ENCODE data around the gene CTU1.

Gene CTU1

DNA sequence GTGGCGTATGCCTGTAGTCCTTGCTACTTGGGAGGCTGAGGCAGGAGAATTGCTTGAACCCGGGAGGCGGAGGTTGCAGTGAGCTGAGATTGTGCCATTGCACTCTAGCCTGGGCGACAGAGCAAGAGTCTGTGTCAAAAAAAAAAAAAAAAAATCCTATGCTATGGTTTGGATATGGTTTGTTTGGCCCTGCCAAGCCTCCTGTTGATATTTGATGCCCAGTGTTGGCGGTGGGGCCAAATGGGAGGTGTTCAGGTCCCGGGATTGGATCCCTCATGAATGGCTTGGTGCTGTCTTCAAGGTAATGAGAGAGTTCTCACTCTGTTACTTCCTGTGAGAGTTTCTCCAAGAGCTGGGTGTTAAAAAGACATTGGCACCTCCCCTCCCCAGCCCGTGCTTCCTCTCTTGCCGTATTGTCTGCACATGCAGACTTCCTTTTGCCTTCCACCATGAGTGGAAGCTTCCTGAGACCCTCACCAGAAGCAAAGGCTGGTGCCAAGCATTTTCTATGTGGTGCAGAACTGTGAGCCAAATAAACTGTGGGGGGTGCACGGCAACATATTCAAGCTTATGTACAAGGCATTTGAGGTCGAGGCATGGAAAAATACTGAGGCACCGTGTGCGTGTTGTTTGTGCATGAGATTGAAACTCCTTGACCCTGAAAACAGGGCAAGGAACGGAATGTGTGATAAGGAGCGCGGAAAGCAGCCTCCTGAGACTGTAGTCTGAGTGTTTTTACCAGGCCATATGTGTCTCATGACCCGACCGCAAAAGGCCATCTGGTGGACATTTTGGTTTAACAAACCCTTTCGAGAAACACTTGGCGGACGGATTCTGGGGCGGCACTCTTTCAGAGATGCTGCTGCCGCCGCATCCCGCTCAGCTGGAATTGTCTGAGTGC, 23.8 kb upstream of the CTU1 start:
- no peak for DNase-seq

GRCh38 chr19:51129716-51130115, 21.5 kb upstream of the CTU1 start:
- no peak for DNase-seq

GRCh38 chr19:51128227-51128626, 20.0 kb upstream of the CTU1 start:
- DNase-seq: no peak

- DNase-seq: no peak
Observed at GRCh38 chr19:51127755-51128154, 19.5 kb upstream of the CTU1 start.

GRCh38 chr19:51127032-51127431, 18.8 kb upstream of the CTU1 start:
- no peak for DNase-seq

- DNase-seq: no peak
Observed at GRCh38 chr19:51125421-51126075, 17.3 kb upstream of the CTU1 start.

DNA sequence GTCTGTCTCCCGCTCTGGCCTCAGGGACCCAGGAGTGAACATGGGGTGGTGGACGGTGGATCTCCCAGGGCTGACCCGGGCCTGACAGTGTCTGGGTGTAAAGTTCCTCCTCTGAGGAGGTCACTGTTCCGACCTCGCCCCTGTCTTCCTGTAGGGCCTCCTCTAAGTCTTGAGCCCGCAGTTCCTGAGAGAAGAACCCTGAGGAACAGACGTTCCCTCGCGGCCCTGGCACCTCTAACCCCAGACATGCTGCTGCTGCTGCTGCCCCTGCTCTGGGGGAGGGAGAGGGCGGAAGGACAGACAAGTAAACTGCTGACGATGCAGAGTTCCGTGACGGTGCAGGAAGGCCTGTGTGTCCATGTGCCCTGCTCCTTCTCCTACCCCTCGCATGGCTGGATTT, 16.5 kb upstream of the CTU1 start, which contains the start of gene SIGLEC9:
TSS of gene SIGLEC9 (plus strand) at position 178 of the 400 bp plus-strand sequence. CDS start at position 247, 69 bp downstream.
- DNase-seq: no peak

- no peak for DNase-seq
Observed at GRCh38 chr19:51124216-51124615, 16.0 kb upstream of the CTU1 start.

DNA sequence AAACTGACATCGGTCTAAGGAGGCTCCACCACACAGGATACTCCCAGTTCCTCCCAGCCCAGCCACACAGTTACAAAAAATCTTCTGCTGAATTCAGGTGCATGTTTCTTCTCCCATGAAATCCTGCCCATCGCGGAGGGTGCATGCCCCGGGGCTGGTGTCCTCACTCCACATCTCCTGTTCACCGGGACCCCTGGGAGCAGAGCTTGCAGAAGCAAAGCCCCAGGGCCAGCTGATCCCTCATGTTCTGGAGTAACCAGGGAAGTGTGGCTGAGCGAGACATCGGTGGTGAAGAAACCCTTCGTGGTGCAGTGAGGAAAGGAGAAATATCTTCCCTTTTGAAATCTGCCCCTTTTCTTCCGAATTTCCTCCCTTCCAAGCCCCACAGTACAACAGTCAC, 15.6 kb upstream of the CTU1 start:
- DNase-seq: no peak

DNA sequence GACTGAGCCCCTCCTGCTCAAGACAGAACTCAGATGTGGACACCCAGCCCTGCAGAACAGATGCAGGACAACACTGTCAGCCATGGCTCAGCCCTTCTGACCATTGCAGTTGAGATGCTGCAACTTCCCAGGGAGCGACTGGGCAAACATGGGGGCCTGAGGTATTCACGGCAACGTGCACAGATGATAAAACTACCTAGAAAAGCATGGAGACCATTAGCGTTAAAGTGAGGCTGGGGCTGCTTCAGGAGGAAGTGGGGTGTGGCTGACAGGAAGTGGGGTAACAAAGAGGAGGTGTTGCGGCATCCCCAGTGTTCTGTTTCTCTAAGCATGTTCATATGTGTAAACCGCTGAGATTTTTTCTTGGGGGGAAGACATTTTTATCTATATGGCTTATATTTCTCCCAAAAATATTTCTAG, 15.2 kb upstream of the CTU1 start:
- no peak for DNase-seq

GRCh38 chr19:51122112-51122981, 14.1 kb upstream of the CTU1 start:
- no peak for DNase-seq

- no peak for DNase-seq
Observed at GRCh38 chr19:51121257-51121656, 13.0 kb upstream of the CTU1 start.

DNA sequence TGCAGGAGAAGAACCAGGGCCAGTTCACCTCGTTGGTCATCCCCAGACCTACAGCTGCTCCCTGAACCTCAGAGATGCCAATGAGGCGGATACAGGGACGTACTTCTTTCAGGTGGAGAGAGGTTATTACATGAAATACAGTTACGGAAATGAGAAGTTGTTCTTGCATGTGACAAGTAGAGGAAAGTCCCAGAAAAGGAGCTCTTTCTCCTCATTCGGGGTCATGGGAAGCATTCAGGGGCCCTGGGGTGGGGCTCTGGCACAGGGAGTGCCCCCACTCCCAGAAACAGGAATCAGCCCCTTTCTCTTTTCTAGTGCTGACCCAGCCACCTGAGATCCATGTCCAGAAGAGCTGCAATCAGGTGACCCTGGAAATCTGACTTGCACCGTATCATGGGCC, 12.0 kb upstream of the CTU1 start:
- DNase-seq: no peak

DNA sequence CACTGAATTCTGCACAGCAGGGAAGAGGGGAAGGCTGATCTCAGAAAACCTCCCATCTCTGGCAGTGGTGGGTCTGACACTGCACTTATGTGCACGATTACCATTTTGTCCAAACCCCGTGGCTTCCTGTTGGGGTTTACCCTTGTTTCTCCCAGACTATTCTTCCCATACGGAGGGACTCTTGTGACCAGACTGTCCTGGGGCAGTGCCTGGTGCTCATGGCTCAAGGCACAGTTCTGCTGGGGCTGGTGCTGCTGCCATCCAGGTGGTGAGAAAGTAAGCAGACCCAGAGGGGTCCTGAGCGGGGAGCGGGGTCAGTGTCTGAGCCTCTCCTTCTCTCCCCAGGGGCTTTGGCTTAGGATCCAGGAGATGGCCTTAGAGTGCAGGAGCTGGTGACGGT, 11.4 kb upstream of the CTU1 start:
- no peak for DNase-seq

- no peak for DNase-seq
Observed at GRCh38 chr19:51119101-51119500, 10.9 kb upstream of the CTU1 start.

DNA sequence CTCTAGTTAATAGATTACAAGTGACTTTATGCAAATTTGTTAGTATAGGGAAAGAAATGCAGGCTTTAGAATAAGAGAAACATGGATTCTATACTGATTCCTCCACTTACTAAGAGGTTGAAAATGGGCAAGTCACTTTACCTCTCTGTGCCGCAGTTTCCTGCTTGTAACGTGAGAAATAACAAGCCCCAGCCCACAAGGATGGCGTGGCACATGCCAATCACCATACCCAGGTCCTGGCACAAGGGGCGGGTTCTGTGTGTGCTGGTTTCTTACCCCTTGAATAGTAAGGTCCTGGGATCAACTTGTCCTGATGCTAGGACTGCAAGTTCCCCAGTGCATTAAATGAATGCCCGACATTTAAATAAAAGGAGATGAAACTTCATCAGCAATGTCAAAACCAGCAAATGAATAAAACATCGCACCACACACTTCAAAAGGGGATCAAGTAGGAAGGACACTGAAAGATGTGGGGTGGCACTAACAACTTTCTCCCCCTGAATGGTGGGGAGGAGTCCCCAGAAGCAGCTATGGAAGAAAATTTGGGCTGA, 8.6 kb upstream of the CTU1 start:
- DNase-seq: no peak

- DNase-seq: no peak
Observed at GRCh38 chr19:51114087-51114729, 6.0 kb upstream of the CTU1 start.

DNA sequence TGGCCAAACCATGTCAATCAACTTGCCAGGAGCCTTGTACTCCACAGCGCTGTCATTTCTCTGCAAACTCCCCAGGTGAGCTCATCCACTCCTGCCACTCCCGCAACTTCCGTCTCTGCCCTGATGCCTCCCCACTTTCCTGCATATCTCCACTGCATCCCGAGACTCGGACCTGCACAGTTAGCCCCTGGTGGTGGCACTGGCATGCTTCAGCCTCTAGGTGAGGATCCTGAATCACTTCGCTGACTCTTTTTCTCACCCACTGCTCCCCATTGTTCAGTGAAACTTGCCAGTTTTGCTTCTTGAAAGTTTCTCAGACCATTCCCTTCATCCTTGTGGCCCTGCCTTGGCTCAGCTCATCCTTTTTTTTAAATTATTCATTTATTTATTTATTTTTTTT, 3.4 kb upstream of the CTU1 start:
- DNase-seq: no peak

DNA sequence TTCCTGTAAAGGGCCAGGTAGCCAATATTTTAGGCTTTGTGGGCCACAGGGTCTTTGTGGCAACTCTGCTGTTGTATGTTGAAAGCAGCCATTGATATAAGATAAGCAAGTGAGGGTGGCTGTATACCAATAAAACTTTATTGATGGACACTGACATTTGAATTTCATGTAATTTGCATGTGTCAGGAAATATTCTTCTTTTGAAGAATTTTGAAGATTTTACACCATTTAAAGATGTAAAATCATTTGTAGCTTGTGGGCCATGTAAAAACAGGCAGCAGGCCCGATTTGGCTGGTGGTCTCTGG, 2.4 kb upstream of the CTU1 start:
- no peak for DNase-seq

GRCh38 chr19:51108805-51109146, 567 bp upstream of the CTU1 start:
- DNase-seq: no peak

- DNase-seq: no peak
Observed at GRCh38 chr19:51107406-51108065, 673 bp downstream of the CTU1 start.

- DNase-seq: no peak
Observed at GRCh38 chr19:51103926-51104341, 4.3 kb downstream of the CTU1 start.

All from NCI-H2029 treated with DMSO at 0.1 percent for 48 hours (cell line).